ENCODE measurements around the gene SOWAHB.

GRCh38 chr4:76902233-76902890 lies 4.4 kb upstream of the SOWAHB start:
- TF ChIP-seq CTCF (conservative IDR thresholded peaks at IDR 0.05 in 1 of 2, IDR thresholded peaks at IDR 0.05 in 1 of 2; ENCODE audit: extremely low read depth in 1 of 2, insufficient read depth in 1 of 2, low read depth in 1 of 2, low read length in 2 of 2) (no peak), EZH2 (IDR thresholded peaks at IDR 0.05; ENCODE audit: borderline replicate concordance, low read length) (no peak)

Measured in mammary epithelial cell (primary cell).